A204.1 (cell line): ENCODE results near the gene ANKRD45.
"Not testable (repeated sequence)": the region's sequence is repeated elsewhere in the genome, so short reads cannot be mapped to it uniquely, and the experiment has no call there.

Experiments used
- FAIRE-seq: peaks from 2 replicates; lab custom pipeline; 2012; peaks lifted over from hg19 to GRCh38; lab: Jason Lieb, UNC

ANKRD45 gene

DNA sequence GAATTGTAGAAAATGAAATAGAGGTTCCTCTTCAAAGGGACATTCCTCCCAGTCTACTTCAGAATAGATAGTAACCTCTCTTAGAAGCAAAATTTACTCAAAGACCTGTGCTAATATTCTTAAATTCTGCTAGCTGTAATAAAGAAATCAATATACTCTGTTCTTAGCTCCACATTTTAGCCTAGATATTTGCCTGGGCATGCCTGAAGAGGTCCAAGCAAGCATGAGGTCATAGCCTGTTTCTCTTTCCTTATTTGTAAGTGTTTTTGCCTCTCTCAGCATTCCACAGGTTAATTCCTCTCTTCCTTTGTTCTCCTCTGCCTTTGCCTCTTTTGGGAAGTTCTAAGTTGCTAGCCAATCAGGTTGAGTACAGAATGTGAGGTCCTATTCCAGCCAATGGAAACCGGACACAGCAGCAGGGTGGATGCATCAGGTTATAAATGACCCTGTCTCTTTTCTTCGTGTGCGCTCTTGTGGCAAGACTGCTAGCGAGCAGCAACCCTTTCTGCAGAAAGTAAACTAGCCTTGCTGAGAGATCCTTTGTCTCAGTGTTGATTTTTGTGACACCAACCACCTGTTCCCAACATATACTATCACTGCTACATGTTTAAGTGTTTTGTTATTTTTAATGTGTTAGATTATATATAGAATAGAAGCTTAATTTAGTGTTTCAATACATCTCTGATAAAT, 27.1 kb downstream of the ANKRD45 start:
- FAIRE-seq, result not testable (repeated sequence)

DNA sequence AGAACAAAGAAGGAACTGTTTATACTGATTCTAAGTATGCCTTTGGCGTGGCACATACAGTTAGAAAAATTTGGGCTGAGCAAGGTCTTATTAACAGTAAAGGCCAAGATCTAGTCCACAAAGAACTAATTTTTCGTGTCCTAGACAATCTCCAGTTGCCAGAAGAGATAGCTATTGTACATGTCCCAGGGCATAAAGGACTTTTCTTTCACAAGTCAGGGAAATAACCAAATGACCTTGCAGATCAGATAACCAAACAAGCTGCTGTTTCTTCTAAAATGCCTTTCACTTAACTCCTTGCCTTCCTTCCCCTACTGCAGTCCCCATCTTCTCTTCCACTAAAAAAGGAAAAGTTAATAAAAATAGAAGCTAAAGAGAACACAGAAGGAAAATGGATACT, 30.5 kb downstream of the ANKRD45 start:
- FAIRE-seq, result no peak

DNA sequence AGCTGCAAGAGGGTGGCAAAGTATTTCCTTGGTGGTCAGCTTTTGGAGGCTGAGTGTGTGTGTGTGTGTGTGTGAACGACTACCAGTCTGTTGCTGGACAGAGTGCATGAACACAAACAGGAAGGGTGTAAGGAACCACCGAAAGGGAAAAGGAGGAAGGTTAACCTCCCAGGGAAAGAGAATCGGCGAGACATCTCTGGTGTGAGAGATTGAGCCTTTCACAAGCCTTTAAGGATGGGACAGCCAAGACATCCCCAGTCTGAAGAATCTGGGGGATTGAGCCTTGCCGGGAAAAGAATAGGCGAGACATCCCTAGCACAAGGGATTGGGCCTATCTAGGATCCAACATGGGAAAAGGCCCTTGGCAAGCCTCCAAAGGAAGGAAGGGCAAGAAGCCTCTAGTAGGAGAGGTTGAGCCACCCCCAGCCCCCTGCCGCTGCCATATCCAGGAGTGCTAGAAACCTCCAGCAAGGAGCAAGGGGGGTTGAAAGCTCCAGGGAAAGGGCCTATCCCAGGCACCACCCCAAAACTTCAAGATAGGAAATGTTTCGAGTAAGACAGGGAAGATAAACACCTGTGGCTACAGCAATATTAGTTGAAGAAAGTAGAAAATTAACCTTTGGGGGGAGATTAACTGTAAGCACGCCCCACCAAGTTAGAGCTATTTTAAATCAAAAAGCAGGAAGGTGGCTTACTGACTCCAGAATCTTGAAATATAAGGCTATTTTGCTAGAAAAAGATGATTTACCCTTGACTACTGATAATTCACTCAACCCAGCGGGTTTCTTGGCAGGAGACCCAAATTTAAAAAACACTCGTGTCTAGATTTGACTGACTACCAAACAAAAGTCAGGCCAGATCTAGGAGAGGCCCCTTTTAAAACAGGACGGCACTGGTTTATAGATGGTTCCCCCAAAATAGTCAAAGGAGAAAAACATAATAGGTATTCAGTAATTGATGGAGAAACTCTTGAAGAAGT, 31.3 kb downstream of the ANKRD45 start:
- FAIRE-seq, result no peak

DNA sequence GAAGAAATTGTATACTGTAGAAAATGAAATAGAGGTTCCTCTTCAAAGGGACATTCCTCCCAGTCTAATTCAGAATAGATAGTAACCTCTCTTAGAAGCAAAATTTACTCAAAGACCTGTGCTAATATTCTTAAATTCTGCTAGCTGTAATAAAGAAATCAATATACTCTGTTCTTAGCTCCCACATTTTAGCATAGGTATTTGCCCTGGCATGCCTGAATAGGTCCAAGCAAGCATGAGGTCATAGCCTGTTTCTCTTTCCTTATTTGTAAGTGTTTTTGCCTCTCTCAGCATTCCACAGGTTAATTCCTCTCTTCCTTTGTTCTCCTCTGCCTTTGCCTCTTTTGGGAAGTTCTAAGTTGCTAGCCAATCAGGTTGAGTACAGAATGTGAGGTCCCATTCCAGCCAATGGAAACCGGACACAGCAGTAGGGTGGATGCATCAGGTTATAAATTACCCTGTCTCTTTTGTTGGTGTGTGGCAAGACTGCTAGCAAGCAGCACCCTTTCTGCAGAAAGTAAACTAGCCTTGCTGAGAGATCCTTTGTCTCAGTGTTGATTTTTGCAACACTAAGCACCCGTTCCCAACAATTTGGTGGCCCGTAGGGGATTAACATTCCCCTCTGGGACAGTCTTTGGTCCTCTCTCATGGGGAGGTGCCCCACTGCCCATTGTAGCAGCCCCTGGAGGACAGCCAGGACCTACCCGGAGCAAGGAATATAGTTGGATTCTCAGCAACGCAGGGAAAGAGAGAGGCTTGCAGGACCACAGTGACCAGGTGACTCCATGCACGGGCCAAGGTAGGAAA, 32.2 kb downstream of the ANKRD45 start:
- not testable (repeated sequence) for FAIRE-seq

DNA sequence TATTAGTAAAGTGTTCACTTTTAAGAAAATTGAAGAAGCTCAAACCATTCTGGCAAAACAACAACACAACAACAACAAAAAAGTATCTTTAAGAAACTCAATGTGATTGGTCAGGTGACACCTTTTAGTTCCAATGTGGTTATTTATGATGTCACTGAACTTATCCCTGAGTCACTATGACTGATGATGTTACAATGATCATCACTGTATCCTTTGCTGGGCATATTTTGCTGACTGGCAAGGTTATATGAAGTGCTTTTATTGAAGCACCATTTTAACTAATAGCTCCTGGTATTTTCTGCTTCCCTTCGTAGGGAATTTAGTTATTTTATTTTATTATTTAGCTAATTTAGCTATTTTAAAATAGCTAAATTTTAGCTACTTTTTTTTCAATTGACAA, 34.5 kb downstream of the ANKRD45 start, which contains the start of gene TEX50:
Gene TEX50, plus strand, starts transcription at position 223 of the 400 bp plus-strand sequence. CDS start 184 bp downstream, outside the sequence.
- no peak for FAIRE-seq

DNA sequence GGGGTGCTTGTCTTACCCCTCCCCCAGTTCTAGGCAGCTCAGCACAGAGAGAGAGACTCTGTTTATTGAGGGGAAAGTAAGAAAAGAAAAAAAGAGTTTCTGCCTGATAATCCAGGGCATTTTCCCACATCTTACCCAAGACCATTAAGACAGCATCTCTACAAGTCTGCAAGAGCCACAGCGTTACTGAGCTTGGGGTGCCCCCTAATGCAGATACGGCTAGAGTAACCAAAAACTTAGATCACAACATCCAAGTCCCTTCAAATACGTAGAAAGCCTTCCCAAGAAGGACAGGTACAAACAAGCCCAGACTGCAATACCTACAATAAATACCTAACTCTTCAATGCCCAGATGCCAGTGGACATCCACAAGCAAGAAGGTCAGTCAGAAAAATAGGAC, 40.8 kb downstream of the ANKRD45 start:
- no peak for FAIRE-seq

DNA sequence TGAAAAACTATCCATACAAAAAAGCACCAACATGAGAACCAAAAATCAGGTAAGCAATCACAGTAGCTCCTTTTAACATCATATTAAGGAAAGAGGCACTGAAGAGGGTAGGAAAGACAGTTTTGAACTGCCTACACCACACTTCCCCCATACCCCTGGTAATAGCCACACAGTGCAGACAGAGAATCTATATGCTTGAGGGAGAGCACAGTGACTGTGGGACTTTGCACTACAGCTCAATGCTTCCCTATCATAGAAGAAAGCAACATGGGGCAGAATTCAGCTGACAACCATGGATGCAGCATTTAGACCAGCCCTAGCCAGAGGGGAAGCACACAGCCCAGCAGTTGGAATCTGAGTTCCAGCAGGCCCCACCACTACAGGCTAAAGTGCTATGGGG, 42.4 kb downstream of the ANKRD45 start:
- FAIRE-seq, result no peak

DNA sequence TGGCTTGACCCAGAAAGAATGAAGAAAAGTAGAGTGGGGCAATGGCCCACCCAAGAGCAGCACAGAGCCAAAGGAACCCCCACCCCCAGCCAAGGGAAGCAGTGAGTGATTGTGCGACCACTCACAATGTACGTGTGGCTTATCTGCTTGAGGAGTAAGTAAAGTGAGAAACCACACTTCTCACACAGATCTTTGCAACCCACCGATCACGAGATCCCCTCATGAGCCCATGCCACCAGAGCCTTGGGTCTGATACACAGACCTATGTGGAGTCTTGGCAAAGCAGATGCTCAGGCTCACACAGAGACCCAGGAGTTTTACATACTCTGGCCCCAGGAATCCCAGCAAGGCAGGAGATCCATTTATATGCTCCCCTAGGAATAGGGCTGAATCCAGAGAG, 52.8 kb downstream of the ANKRD45 start:
- FAIRE-seq, result no peak

DNA sequence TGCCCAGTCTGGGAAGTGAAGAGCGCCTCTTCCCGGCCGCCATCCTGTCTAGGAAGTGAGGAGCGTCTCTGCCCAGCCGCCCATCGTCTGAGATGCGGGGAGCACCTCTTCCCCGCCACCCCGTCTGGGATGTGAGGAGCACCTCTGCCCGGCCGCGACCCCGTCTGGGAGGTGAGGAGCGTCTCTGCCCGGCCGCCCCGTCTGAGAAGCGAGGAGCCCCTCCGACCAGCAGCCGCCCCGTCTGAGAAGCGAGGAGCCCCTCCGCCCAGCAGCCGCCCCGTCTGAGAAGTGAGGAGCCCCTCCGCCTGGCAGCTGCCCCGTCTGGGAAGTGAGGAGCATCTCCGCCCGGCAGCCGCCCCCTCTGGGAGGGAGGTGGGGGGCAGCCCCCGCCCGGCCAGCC, 56.6 kb downstream of the ANKRD45 start:
- not testable (repeated sequence) for FAIRE-seq

DNA sequence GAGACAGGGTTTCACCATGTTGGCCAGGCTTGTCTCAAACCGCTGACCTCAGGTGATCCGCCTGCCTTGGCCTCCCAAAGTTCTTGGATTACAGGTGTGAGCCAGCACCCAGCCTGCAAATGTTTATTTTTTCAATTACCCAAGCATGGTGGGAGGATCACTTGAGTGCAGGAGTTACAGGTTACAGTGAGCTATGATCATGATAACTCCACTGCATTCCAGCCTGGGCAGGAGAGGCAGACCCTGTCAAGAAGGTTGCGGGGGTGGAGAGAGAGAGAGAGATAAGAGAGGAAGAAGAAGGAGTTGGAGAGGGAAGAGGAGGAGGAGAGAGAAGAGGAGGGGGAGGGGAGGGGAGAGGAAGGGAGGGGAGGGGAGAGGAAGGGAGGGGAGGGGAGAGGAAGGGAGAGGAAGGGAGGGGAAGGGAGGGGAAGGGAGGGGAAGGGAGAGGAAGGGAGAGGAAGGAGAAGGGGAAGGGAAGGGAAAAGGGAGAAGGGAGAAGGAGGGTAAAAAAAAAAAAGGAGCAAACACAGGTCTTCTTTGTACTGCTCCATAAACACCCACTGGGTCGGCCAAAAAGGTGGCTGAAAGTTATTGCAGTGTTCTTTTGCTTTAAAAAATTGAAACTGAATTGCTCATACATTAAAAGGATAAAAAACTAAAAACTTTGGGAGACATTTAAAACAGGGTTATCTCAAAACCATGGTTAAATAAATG, 61.0 kb downstream of the ANKRD45 start:
- no peak for FAIRE-seq

DNA sequence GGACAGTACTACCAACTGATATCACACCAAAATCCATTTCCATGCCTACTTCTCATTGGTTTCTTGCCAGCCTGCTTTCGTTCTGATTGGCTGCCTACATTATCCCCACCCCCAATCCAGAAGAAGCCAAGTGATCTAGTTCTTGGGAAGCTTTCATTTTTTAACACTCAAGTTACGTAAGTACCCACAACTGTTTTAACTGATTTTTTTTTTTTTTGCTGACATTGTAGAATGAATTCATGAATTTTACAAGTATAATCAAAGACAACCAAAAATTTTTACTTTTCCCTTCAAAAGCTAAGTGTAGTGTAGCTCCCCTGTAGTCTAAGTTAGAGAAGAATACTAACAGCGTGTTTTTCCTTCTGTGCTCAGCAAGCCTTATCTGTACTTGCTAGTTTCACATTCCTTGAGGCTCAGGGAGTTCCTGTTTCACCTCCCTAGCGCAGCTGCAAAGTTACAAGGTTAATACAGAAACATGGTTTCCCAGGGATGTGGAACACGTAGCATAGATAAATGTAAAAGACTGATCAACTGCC, 66.5 kb downstream of the ANKRD45 start, which contains the start of gene SLC9C2:
Gene SLC9C2, minus strand, starts transcription at position 17 of the 536 bp plus-strand sequence. CDS start 1,296 bp downstream, outside the sequence.
- no peak for FAIRE-seq

DNA sequence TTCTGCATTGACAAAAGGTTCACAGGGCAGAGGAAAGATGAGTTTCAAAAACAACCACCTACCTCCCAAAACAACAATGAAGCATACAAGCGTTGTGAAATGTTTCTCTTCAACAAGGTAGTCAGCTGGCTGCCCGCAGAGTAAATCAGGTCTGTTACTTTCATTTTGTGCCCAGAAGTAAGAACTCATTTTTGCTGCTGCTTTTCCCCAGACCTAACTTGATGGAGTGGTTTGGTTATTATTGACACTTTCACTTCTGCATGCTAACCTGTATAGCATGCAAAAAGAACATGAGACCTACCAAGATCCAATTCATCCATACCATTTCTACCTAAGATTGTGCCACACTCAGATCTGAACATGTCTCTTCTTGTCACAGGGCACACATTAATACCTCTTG, 68.1 kb downstream of the ANKRD45 start:
- FAIRE-seq, result no peak

DNA sequence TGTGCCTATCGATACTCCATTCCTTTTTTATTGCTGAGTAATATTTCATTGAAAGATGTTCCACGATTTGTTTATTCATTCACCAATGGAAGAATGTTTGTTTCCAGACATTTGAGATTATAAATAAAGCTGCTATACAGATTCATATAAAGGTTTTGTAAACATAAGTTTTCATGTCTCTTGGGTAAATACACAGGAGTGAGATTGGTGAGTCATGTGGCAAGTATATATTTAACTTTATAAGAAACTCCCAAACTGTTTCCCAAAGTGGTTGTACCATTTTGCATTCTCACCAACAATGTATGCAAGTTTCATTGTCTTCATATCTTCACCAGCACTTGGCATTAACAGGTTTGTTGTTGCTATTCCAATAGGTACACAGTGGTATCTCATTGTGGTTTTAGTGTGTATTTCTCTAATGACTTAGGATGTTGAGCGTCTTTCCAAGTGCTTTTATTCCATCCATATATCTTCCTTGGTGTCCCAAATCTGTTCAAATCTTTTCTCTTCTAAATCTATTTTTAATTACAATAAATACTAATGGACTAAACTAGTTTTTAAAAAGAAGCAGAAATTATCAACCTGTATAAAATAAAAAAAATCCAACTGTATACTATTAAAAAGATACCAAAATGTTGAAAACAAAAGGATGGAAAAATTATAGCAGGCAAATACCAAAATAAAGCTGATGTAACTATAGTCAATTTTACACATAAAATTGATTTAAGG, 73.4 kb downstream of the ANKRD45 start:
- peak; percentile 25 for FAIRE-seq

DNA sequence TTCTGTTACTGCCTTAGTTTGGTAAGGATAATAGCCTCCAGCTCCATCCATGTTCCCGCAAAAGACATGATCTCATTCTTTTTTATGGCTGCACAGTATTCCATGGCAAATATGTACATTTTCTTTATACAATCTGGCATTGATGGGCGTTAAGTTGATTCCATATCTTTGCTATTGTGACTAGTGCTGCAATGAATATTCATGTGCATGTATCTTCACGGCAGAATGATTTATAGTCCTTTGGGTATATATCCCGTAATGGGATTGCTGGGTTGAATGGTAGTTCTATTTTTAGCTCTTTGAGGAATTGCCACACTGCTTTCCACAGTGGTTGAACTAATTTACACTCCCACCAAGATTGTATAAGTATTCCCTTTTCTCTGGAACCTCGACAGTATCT, 78.5 kb downstream of the ANKRD45 start:
- FAIRE-seq, result not testable (repeated sequence)

DNA sequence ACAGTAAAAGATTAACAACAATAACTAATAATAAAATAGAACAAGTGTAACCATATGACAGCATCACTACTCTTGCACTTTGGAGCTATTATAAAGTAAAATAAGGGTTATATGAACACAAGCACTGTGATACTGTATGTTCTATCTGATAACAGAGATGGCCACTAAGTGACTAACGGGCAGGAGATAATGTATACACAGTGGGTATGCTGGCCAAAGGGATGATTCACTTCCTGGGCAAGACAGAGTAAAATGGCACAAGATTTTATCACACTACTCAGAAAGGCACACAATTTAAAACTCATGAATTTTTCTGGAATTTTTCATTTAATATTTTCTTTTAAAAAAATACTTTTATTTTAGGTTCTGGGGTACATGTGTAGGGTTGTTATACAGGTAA, 79.1 kb downstream of the ANKRD45 start:
- FAIRE-seq, result no peak

DNA sequence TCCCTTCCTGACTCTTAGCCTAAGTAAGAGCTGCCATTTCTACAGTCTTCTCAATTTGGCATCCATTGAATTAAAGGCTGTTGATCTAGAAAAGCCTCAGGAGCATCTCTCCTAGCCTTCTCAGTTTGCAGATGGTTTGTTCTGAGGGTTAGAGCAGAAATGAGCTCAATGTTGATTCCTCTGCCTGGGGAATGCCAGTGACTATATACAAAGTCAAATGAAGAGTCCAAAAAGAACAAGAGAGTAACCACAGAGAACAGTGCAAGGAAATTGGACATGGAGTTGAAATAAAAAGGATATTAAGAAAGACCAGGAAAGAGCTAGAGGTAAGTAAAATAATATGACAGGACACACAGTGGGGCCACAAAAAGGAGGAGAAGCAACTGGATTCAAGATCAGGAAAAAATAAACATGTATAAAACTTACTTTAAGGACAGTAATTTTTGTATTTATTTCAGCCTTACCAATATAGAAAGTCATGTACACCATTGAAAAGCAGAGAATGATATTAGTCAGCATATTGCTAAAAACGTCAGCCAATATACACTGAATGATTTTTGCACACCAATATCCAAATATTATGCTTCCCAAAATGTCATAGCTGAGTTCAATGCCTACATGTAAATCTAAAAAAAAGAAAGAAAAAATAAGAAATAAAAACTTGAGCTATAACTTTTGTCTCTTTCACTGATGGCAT, 88.1 kb downstream of the ANKRD45 start:
- no peak for FAIRE-seq

DNA sequence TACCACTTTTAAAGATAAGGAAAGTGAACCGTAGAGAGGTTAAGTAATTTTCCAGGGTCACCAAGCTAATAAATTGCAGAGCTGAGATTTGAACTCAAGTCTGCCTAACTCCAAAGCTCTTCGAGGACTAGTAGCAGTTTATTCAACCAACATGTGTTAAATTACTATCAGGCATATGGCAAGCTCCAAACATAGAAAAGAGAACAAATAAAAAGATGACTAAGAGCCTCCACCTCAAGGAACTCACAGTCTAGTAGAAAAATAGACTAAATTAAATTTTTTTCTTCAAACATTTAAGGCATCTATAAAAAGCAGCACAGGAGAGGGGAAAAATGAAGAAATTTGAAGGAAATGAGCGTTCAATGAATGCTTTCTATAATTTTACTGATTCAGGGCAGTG, 89.0 kb downstream of the ANKRD45 start:
- no peak for FAIRE-seq

DNA sequence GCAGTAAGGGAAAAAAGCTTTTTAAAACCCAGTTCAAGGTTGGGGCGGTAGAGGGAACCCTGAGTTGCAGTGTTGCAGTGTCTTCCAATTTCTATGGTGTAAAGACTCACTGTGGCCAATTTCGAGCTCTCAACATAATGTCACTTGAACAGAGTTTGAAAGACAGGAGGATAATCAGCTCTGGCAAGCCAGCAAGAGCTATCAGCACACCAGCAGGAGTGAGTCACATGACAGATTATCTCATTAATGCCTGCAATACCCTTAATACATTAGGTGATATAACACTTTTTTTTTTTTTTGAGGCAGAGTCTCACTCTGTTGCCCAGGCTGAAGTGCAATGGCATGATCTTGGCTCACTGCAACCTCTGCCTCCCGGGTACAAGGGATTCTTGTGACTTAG, 89.6 kb downstream of the ANKRD45 start:
- FAIRE-seq, result no peak

DNA sequence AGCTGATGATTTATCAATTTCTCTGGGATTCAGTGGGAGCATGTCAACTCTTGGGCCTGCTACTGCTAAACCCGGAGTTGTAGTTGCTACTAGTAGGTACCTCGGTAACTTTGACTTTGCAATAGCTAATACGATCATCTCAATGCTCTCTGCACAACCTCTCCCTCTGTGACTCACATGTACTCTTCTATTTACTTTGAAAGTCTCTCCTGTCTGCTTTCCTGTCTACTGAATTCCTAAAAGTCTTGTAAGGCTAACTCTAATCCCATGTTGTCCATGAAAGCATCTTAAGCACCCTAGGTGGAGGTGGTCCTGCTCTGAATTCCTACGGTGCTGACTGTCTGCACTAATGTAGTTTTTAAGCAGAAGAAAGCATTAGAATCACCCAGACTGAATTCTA, 96.1 kb downstream of the ANKRD45 start:
- FAIRE-seq, result no peak
